HG03575 (cell line): Measurements from ENCODE around the gene XPC.
"Not testable (repeated sequence)": the region's sequence is repeated elsewhere in the genome, so short reads cannot be mapped to it uniquely, and the experiment has no call there.

Experiments used
- ATAC-seq: cut with Tn5 transposase; IDR thresholded peaks from one replicate; pipeline ENCODE4 v1.9.1; 2021; ENCODE audit not compliant: unreplicated experiment, insufficient number of reproducible peaks, low FRiP score; ENCODE audit errors: extremely low read depth

XPC gene

DNA sequence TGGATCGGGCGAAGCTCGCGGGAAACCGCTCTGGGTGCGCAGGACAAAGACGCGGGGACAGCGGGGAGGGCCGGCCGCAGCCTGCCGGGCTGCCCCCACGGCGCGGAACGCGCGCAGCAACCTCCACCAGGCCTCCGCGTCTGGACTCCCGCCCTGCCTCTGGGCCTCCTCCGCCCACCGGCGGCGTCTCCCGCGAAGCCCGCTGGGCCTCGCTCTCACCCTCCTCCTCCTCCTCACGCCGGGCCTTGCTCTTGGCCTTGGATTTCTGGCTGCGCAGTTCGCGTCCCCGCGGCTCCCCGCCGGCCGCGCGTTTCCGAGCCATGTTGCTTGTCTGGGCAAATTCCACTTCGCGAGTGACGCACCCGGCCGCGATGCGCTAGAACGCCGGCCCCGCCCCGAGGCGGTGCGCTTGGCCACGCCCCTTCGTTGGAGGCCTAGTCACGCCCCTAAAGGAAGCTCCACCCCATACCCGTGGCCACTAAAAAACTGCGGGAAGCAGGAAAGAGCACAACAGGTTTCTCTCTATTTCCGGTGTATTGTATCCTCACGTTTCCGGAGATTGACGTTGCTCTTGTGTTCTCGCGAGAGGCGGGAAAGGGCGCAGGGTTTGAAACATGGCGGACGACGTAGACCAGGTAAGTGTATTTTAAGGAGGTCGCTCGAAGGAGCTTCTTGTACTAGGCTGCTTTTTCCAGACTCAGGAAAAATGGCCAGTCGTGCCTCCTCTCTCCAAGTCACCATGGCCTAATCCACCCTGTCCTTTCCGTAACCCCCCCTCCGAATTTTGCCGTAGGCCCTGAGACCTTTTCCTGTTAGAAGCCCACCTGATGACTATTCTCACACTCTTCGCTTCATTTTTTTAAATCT lies at the start of gene XPC, which contains the start of gene LSM3:
XPC (minus strand) TSS at position 355 of the 867 bp plus-strand sequence; CDS start at position 322, 33 bp downstream.
LSM3 (plus strand) TSS at position 571 of the 867 bp plus-strand sequence; CDS start at position 615, 44 bp downstream.
- peak; percentile 88 for ATAC-seq

DNA sequence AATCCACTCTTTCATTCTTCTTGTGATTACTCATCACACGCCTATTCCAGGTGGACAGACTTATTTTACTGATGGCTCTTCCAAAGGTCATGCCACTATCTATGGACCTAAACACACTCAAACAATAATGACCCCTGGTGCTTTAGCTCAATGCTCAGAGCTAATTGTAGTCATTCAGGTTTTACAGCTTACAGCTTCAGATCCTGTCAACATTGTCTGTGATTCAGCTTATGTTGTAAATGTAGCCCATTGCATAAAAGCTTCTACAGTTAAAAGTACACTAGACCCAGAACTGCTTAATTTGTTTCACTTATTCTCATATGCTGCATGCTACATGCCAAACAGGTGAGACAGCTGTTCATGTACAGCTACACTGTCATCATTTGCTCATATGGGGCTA lies 49.5 kb upstream of the XPC start:
- no peak for ATAC-seq

DNA sequence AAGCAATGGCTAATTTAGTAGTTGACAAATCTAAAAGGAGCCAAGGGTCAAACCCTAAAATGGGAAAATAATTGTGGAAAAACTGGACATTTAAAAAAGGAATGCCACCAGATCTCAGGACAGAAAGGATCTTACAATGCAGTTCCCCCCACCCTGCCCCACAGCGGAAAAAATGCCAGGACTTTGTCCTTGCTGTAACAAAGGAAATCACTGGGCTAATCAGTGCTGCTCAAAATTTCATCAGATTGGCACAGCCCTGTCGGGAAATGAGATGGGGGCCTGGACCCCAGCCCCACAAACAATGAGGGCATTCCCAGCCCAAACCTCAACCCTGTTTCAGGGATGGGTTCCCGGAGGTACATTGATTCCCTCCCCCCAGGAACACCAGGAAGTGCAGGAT lies 48.0 kb upstream of the XPC start:
- ATAC-seq, result not testable (repeated sequence)

DNA sequence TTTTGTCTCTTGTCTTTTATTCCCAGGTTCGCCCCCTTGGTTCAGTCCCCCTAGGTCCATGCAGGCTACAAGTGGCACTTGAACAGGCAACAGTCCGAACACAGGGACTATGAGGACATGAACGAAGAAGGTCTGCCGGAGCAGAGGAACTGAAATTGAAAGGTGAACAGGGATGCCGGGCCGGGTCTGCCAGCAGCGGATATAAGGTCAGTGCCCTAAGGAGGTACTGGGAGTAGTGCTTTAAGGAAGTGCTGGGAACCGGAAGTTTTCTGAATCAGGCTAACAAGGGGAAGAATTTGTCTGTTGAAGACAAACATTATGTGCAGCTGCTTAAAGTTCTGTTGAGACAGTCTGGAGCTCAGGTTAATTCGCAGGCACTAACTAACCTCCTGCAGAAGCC lies 47.0 kb upstream of the XPC start:
- ATAC-seq, result no peak

DNA sequence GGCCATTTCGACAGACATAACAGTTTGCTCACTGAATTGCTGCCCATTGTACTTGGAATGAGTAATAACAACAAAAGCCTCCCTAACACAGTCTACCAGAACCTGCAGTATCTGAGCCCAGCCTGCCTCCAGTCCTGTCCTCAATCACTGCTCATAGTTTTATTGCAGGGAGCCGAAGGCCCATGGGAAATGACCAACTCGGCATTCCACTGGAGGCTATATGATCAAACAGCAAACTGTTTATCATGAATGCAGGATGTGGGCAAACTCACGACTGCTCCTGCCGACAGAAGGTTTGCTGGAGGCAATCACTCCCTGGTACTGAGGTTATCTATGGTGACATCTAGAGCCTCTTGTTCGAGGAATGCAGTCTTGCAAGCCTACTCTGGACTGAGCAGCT lies 46.5 kb upstream of the XPC start:
- ATAC-seq, result no peak

DNA sequence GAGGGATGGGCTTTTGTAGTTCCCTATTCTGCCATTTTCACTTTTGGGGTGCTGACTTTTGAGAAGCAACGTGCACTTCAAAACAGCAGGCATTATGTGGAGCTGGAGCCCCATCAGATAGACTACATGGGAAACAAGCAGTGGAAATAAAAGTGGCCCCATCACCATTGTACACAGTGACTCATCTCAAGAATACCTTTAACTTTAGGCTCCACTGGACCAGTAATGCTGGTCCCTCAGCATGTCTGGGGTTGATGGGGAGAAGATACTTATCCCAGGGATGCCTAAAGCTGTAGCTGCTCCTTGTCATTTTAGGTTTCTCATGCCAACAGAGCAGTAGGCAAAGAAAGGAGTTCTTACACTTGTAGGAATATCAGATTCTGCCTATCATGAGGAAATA lies 45.2 kb upstream of the XPC start:
- ATAC-seq, result no peak

DNA sequence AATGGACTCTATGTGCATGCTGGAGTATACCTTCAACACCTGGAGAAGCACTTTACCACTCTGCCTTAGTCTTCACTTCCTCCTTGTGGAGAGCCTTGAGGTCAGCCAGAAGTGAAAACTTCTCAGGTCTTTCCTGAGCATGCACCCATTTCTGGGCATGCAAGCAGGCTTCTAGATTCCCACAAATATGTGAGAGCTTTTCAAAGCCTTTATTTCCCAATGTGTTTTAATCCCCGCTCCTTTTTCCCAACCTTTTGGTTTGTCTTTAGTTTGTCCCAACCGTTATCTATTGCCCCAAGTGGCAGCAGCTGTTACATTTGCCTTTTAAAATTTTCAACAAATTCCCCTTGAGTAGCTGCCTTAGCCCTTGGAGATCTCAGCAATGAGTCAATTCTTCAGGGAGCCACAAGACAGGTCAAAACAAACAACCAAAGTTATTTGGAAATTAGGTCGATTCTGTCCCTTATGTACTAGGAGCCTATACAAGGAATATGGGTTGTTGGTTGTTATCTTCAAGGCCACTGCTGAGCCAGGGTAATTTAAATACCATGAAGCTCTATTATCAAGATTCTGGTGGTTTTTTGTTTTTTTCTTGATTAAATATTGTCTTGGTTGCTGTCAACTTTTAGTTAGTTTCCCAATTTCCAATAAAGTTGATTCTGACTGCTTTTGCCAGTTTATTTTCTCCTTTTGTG lies 44.6 kb upstream of the XPC start:
- no peak for ATAC-seq

DNA sequence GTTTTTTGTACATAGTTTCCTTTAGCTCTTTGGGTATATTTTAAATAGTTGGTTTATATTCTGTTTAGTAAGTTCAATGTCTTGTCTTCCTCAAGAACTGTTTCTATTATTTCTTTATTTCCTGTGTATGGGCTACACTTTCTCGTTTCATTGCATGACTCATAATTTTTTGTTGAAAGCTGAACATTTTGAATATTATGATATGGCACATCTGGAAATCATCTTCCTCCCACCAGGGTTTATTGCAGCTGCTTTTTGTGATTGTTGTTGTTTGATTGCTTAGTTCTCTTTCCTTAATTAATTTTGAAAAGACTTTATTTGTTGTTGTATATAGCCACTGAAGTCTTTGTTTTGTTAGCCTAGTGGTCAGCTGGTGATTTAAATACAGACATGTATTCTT lies 44.1 kb upstream of the XPC start:
- no peak for ATAC-seq

DNA sequence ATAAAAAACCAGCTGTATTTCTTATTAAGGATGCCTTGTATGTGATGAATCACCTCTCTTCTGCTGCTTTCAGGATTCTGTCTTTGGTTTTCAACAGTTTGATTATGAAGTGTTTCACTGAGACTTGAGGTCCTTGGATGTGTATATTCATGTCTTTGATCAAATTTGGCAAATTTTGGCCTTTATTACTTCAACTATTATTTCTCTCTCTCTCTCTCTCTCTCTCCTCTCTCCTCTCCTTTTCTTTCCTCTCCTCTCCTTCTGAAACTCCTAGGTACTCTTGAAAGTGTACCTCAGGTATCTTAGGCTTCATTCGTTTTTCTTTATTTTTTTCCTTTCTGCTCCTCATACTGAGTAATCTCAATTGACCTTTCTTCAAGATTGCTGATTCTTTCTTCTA lies 43.5 kb upstream of the XPC start:
- no peak for ATAC-seq

DNA sequence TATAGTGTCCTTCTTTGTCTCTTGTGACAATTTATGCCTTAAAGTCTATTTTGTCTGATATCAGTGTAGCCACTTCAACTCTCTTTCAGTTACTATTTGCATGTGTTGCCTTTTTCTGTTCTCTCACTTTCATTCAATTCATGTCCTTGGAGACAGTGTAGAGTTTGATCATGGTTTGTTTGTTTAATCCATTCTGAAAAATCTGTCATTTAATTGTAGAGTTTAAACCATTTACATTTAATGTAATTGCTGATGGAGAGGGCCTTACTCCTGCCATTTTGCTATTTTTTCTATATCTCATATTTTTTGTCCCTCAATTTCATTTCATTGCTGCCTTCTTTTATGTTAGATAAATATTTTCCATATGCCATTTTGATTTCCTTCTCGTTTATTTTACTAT lies 42.5 kb upstream of the XPC start:
- ATAC-seq, result no peak

DNA sequence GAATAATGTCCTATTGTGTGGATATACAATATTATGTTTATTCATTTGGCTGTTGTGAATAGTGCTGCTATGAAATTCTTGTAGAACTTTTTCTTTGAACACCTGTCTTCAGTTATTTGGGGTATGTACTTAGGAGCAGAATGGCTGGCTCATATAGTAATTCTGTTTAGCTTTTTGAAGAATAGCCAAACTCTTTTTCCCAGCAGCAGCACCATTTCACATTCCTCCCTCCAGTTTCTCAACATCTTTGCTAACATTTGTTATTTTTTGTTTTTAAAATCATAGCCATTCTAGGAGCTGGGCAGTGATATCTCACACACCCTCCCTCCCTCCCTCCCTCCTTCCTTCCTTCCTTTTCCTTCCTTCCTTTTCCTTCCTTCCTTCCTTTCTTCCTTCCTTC lies 40.0 kb upstream of the XPC start:
- ATAC-seq, result no peak

DNA sequence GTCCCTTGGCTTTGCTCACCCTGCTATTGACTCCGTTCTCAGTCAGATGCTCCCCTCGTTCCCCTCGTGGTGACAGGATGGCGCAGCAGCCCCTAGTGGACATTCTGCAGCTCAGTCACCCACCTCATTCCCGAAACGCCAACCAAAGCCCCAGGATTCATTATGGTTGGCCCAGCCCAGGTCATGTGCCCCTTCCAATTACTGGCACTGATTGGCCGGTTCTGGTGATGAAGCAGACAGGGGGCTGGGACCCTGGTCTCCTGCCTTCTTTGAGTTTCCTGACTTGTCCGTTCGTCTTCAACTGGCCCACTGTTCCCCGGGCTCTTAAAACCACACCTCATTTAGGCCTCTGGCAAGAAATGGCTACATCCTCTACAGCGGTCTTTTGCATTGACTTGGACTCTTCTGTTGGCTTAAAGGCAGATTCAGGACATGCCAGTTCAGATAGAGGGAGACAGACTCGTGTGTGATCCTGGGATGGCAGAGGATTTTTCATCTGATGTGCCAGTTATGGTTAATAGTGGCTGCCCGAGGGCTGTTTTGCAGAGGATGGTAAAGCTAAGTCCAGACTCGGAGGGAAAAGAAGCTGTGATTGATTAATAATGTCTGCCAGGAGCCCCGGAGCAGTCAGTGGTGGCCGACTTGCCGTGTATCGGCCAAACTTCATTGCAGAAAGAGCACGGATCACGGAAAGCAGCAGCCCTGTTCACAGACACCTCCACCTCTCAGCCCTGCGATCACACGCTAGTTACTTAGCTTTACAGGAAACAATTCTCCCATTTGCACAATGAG lies 38.1 kb upstream of the XPC start:
- no peak for ATAC-seq

DNA sequence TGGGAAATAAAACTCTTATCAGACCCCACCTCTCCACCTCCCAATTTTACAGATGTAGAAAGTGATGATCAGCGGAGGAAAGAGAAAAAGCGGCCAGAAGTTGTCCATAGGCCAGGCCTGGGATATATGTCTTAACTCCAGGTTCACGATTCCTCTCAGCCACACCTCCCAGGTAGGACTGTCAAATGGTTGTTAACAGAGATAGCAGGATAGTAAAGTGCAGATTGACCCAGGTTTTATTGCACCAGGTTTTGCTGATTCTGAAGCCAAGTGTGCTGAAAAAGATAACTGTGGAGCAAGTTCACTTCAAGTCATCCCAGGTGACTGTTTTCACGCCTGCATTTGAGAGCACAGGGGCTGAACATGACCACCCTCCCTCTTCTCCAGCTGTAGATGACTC lies 36.4 kb upstream of the XPC start:
- ATAC-seq, result no peak

DNA sequence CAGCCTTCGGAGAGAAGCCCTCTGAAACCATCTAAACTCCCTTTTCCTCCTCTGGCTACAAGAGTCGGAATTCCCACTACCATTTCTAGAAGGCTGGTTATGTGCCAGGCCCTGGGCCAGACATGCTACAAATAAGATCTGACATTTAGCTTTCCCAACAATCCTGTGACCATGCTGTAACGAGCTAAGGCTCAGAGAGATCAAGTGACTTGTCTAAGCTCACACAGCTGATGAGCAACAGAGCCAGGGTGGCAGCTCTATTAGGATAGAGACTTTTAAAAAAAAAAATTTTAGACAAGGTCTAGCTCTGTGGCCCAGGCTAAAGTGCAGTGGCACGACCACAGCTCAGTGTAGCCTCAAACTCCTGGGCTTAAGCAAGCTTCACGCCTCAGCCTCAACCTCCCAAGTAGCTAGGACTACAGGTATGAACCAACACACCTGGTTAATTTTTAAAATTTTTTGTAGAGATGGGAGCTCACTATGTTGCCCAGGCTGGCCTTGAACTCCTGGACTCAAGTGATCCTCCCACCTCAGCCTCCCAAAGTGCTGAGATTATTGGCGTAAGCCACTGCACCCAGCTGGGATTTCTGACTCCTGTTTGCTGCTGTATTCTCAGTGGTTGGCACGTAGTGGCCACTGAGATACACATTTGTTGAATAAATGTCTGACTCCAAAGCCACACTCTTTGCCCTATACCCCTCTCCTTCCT lies 34.8 kb upstream of the XPC start:
- no peak for ATAC-seq

DNA sequence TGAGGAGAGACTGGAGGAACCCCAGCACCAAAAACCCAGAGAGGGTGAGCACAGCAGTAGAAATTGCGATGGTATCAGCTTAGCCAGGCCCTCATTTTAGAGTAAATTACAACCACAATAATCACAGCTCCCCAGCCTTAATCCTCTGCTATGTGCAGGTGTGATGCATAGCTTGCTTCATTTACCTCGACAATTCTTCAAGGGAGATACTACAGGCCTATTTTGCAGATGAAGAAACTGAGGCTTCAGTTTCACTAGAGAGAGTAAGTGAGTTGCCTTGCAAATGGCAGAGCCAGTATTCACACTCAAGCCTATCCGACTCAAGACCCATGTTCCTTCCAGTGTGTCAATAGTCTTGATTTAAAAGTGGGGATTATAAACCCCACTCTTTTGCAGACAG lies 33.6 kb upstream of the XPC start:
- no peak for ATAC-seq

DNA sequence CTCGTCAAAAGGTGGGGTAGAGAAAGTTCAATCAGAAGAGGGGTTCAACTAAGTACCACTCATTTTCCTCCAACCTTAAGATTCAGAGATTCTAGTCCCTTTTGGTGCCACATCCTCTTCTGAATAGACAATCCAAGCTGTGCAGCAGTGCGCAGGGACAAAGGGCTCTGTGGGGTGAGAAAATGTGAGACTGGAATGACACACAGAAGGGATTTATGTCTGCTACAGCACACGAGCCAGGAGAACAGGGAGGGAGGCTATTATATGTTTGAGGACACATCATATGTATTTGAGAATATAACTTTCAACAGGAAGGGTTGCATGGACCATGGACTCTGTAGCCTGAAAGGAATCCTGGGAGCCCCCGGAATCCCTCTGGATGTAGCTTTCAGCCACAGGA lies 33.2 kb upstream of the XPC start:
- ATAC-seq, result no peak

DNA sequence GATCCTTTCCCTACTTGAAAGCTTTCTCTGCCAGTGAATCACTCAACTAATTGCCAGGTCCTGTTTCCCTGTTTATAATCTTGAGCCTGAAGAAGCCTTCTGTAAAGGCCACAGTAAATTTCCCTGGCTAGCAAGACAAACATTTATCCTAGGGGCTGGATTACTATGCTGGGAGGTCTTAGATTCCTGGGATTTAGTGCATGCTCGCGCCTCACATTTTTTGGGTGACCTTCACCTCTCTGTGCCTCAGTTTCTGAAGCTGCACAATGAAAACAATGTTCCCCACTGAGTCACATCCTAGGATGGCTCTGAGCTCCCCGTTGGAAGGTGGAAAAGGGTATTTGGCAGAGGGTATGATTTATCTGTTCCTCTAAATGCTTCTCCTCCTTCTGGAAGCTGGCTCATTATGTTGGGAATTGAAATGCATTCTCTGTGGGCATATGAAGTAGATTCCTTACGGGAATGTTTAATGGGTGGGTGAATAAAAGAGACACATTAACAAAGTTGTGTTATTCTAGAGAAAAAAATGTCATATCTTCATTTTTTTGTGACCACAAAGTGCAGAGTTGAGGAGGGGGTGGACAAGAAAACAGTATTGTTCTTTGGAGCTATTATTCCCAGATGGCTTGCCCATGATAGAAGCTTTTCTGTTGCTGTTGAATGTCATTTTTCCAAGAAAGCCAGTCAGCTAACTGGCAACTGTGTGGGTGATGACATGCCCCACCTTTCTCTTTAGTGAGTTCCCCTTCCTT lies 32.6 kb upstream of the XPC start:
- ATAC-seq, result no peak

DNA sequence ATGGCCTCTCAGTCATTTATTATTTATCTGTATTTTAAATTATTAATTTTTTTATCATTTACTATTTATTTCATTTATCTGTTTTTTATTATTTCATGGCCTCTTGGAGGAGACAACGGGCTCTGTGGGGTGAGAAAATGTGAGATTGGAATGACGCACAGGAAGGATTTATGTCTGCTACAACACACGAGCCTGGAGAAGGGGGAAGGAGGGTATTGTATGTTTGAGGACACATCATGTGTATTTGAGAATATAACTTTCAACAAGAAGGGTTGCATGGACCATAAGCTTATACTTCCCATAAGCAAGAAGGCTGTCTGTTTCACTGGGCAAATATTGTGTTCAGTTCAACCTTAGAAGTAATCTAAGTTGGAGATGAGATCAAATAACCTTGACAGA lies 31.9 kb upstream of the XPC start:
- ATAC-seq, result no peak
